Effector CD4-positive, alpha-beta T cell (primary cell): ENCODE results near the gene RAI14.

ENCODE experiments used
- DNase-seq: peaks from one replicate; pipeline ENCODE4 v3.0.0-alpha.2; 2020

RAI14 gene

GRCh38 chr5:34865091-34865490, 209.0 kb downstream of the RAI14 start:
- no peak for DNase-seq

GRCh38 chr5:34866989-34867471, 210.9 kb downstream of the RAI14 start:
- DNase-seq = no peak

GRCh38 chr5:34867660-34868059, 211.5 kb downstream of the RAI14 start:
- DNase-seq = no peak

GRCh38 chr5:34868791-34869190, 212.7 kb downstream of the RAI14 start:
- no peak for DNase-seq

- DNase-seq = no peak
Observed at GRCh38 chr5:34869256-34869655, 213.1 kb downstream of the RAI14 start.

GRCh38 chr5:34870382-34870781, 214.3 kb downstream of the RAI14 start:
- DNase-seq = no peak

GRCh38 chr5:34876275-34876674, 220.1 kb downstream of the RAI14 start:
- DNase-seq = no peak

- no peak for DNase-seq
Observed at GRCh38 chr5:34881246-34881645, 225.1 kb downstream of the RAI14 start.
